Thoracic aorta (tissue), 2 donors: ENCODE results near the gene NAALADL2. TPM values are rescaled to one million over a fixed set of nuclear protein-coding genes. Genes with fewer than 3 reads are reported as not detected.
"Not testable (repeated sequence)": the region's sequence is repeated elsewhere in the genome, so short reads cannot be mapped to it uniquely, and the experiment has no call there.

Experiments used
- ATAC-seq: fragments of 150-250 bp; one replicate; pipeline ENCODE4 v1.8.0; 2017; ENCODE audit warnings: low read depth; ENCODE audit not compliant: insufficient number of reproducible peaks, low FRiP score
- DNase-seq: peaks from one replicate; pipeline ENCODE4 v3.0.0-alpha.2; 2020; ENCODE audit warnings: low spot score
- H3K27ac ChIP-seq, 2 donors: fragments of 200-600 bp; sonication (generic); 1 replicate in 1 of 2; 2 replicates in 1 of 2; pipeline ENCODE4 v1.5.1; 2016; ENCODE audit warnings: mild to moderate bottlenecking in 2 of 2, moderate library complexity in 2 of 2
- H3K27me3 ChIP-seq: fragments of 200-600 bp; sonication (generic); replicated peaks from 2 replicates; pipeline ENCODE4 v1.6.0; 2016; ENCODE audit warnings: mild to moderate bottlenecking; ENCODE audit not compliant: insufficient read depth
- H3K36me3 ChIP-seq: fragments of 200-600 bp; sonication (generic); one replicate; pipeline ENCODE4 v1.5.1; 2016
- H3K4me1 ChIP-seq, 2 donors: fragments of 200-600 bp; sonication (generic); 1 replicate in 1 of 2; 2 replicates in 1 of 2; pipeline versions ENCODE4 v1.5.1 to v1.6.0; 2016; ENCODE audit warnings: low read depth in 2 of 2, mild to moderate bottlenecking in 1 of 2; ENCODE audit not compliant: control insufficient read depth in 1 of 2
- H3K4me3 ChIP-seq: fragments of 200-600 bp; sonication (generic); 2 replicates; pipeline ENCODE4 v1.5.1; 2016; ENCODE audit warnings: mild to moderate bottlenecking
- H3K9me3 ChIP-seq: fragments of 200-600 bp; sonication (generic); 2 replicates; pipeline ENCODE4 v1.5.1; 2016
- total RNA-seq, 2 donors: library from RNA; depleted of rRNA; stranded (reverse); fragments of >200 nt; gene quantifications; one replicate each; pipeline versions ENCODE4 v1.1.0 to v1.2.3, GENCODE V29; 2016
- TF ChIP-seq, protein P1 (sequence below): fragments of 200-600 bp; sonication (generic); IDR thresholded peaks from one replicate; pipeline ENCODE4 v1.5.1; 2019; ENCODE audit warnings: antibody characterized with exemption

The NAALADL2 gene
- total RNA-seq, 2 donors from 2014 or later: 12.9 to 21.0 TPM

DNA sequence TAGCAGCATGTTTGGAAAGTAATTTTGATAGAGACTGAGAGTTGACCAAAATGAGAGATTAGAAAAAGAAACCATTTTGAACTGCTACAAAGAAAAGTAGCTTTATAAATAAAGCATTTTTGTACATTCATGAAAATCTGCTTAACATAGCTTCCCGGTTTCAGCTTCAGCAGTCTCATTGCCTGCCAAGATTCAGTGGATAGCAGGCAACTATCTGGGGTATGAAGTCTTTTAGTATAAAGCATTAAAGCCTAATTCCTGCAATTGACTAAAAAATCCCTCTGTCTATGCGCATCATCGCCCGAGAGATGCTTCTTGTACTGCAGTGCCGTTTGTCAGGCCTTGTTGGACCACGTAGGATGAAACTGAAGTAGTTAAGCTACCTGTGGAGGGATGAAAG, 588.4 kb downstream of the NAALADL2 start:
- TF ChIP-seq, protein P1, sequence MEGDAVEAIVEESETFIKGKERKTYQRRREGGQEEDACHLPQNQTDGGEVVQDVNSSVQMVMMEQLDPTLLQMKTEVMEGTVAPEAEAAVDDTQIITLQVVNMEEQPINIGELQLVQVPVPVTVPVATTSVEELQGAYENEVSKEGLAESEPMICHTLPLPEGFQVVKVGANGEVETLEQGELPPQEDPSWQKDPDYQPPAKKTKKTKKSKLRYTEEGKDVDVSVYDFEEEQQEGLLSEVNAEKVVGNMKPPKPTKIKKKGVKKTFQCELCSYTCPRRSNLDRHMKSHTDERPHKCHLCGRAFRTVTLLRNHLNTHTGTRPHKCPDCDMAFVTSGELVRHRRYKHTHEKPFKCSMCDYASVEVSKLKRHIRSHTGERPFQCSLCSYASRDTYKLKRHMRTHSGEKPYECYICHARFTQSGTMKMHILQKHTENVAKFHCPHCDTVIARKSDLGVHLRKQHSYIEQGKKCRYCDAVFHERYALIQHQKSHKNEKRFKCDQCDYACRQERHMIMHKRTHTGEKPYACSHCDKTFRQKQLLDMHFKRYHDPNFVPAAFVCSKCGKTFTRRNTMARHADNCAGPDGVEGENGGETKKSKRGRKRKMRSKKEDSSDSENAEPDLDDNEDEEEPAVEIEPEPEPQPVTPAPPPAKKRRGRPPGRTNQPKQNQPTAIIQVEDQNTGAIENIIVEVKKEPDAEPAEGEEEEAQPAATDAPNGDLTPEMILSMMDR: no peak
- ATAC-seq: no peak
- no peak overlapping the region for H3K27ac ChIP-seq
- DNase-seq: no peak
- no peaks in the 10 kb centered on the region for H3K9me3 ChIP-seq
- H3K27me3 ChIP-seq: no peaks in the 10 kb centered on the region
- no peak overlapping the region for H3K4me3 ChIP-seq
- H3K4me1 ChIP-seq: no peaks in the 10 kb centered on the region
- no peaks in the 10 kb centered on the region for H3K36me3 ChIP-seq

DNA sequence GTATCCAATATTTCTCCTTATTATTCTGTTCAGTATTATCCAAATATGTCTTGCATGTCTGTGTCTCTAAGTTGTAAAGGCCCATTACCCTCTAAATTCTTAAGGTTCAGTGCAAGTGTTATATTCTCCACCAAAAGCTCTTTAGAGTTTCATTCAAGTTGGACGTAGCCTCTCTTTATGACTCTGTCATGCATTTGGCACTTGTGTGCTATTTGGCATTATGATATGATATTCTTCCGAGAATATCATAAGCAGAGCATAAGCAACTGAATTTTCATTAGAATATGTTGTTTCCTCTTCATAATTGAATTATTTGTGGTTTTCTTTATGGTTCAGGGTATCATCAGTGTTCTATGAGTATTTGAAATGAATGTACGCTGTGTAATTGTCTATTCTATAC, 594.2 kb downstream of the NAALADL2 start:
- H3K27me3 ChIP-seq: no peaks in the 10 kb centered on the region
- no peaks in the 10 kb centered on the region for H3K36me3 ChIP-seq
- no peaks in the 10 kb centered on the region for H3K4me1 ChIP-seq
- H3K27ac ChIP-seq: no peak overlapping the region
- no peaks in the 10 kb centered on the region for H3K9me3 ChIP-seq
- TF ChIP-seq, protein P1: no peak
- DNase-seq: no peak
- no peak overlapping the region for H3K4me3 ChIP-seq
- ATAC-seq: no peak

DNA sequence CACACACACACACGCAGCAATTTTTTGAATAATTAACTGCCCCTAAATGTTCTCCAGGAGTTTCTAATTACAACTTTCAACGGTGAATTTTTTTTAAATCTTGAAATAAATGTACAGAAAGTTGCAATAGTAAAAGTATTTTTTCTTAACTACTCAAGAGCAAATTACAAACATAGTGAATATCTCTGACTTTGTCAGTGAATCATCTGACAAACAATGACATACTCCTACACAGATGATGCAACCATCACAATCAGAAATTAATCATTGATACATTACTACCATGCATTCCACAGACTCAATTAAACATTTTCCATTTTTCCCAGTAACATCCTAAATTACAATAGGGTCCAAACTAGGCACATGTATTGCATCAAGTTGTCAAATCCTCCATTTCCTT, 597.3 kb downstream of the NAALADL2 start:
- Histone ChIP-seq H3K9me3 (no peaks in the 10 kb centered on the region), H3K4me1 (no peaks in the 10 kb centered on the region), H3K36me3 (no peaks in the 10 kb centered on the region), H3K4me3 (no peak overlapping the region), H3K27ac (no peak overlapping the region), H3K27me3 (no peaks in the 10 kb centered on the region)
- DNase-seq (no peak), ATAC-seq (no peak)
- TF ChIP-seq, protein P1: no peak

DNA sequence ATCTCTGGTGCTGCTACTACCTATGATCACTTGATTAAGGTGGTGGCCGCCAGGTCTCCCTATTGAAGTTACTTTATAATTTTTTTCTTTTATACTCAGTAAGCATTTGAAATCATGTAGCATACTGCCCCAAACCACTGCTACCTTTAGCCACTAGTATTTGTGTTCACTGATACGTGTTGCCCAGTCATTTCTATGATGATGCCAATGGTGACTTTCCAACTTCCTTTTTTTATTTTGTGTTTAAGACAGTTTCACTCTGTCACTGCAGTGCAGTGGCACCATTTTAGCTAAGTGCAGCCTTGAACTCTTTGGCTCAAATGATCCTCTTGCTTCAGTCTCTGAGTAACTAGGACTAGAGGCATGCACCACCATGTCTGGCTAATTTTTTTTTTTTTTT, 598.2 kb downstream of the NAALADL2 start:
- no peak overlapping the region for H3K27ac ChIP-seq
- H3K27me3 ChIP-seq: no peaks in the 10 kb centered on the region
- H3K36me3 ChIP-seq: no peaks in the 10 kb centered on the region
- no peaks in the 10 kb centered on the region for H3K9me3 ChIP-seq
- DNase-seq (no peak), ATAC-seq (no peak)
- H3K4me3 ChIP-seq: no peak overlapping the region
- TF ChIP-seq, protein P1: no peak
- H3K4me1 ChIP-seq: no peaks in the 10 kb centered on the region

DNA sequence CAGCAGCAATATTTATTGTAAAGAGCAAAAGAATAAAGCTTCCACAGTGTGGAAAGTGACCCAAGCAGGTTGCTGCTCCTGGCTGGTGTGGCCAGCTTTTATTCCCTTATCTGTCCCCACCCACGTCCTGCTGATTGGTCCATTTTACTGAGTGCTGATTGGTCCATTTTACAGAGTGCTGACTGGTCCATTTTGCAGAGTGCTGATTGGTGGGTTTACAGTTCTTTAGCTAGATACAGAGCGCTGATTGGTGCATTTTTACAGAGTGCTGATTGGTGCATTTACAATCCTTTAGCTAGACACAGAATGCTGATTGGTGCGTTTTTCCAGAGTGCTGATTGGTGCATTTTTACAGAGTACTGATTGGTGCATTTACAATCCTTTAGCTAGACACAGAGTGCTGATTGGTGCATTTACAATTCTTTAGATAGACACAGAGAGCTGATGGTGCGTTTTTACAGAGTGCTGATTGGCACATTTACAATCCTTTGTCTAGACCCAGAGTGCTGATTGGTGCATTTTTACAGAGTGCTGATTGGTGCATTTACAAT, 601.8 kb downstream of the NAALADL2 start:
- H3K4me1 ChIP-seq, H3K9me3 ChIP-seq, ATAC-seq: not testable (repeated sequence)

DNA sequence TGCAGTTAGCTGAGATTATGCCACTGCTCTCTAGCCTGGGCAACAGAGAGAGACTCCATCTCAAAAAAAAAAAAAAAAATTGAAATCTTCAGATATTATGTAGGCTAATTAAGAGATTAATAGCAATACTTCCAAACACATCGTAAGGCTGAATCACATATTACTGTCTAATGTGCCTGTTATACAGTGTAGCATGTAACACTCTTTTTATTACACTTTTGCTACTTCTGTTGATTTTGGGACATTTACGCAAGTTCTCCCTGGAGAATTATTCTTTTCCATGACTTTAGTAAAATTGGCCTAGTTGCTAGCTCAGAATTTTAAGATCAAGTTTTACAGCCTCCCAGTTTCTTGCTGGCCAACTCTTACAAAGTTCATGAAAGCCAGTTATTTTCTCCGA, 605.2 kb downstream of the NAALADL2 start:
- ATAC-seq (no peak), DNase-seq (no peak)
- H3K9me3 ChIP-seq: no peaks in the 10 kb centered on the region
- no peak overlapping the region for H3K27ac ChIP-seq
- no peaks in the 10 kb centered on the region for H3K4me1 ChIP-seq
- TF ChIP-seq, protein P1: no peak
- H3K36me3 ChIP-seq: no peaks in the 10 kb centered on the region
- H3K27me3 ChIP-seq: no peaks in the 10 kb centered on the region
- no peak overlapping the region for H3K4me3 ChIP-seq

More for the DNA sequence above, 601.8 kb downstream of the NAALADL2 start:
- not testable (repeated sequence) for H3K36me3 ChIP-seq, H3K27me3 ChIP-seq, H3K27ac ChIP-seq, DNase-seq, H3K4me3 ChIP-seq
